ENCODE data around the gene NRG3.

DNA sequence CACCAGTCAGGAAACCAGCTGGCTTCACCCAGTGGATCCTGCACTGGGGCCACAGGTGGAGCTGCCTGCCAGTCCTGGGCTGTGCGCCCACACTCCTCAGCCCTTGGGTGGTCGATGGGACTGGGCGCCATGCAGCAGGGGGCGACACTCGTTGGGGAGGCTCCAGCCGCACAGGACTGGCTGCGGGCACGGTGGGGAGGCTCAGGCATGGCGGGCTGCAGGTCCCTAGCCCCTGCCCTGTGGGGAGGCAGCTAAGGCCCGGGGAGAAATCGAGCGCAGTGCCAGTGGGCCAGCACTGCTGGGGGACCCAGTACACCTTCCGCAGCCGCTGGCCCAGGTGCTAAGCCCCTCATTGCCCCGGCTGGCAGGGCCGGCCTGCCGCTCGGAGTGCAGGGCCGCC is 12.4 kb upstream of the NRG3 start:
- TF ChIP-seq, protein P1, sequence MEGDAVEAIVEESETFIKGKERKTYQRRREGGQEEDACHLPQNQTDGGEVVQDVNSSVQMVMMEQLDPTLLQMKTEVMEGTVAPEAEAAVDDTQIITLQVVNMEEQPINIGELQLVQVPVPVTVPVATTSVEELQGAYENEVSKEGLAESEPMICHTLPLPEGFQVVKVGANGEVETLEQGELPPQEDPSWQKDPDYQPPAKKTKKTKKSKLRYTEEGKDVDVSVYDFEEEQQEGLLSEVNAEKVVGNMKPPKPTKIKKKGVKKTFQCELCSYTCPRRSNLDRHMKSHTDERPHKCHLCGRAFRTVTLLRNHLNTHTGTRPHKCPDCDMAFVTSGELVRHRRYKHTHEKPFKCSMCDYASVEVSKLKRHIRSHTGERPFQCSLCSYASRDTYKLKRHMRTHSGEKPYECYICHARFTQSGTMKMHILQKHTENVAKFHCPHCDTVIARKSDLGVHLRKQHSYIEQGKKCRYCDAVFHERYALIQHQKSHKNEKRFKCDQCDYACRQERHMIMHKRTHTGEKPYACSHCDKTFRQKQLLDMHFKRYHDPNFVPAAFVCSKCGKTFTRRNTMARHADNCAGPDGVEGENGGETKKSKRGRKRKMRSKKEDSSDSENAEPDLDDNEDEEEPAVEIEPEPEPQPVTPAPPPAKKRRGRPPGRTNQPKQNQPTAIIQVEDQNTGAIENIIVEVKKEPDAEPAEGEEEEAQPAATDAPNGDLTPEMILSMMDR (IDR thresholded peaks at IDR 0.05), result no peak
- TF ChIP-seq POLR2AphosphoS5 (IDR thresholded peaks at IDR 0.05), result no peak

All from prostate gland (tissue), 2 donors.